ENCODE results near the gene BRF1. TPM values are rescaled to one million over a fixed set of nuclear protein-coding genes. Genes with fewer than 3 reads are reported as not detected.

Gene BRF1, protein sequence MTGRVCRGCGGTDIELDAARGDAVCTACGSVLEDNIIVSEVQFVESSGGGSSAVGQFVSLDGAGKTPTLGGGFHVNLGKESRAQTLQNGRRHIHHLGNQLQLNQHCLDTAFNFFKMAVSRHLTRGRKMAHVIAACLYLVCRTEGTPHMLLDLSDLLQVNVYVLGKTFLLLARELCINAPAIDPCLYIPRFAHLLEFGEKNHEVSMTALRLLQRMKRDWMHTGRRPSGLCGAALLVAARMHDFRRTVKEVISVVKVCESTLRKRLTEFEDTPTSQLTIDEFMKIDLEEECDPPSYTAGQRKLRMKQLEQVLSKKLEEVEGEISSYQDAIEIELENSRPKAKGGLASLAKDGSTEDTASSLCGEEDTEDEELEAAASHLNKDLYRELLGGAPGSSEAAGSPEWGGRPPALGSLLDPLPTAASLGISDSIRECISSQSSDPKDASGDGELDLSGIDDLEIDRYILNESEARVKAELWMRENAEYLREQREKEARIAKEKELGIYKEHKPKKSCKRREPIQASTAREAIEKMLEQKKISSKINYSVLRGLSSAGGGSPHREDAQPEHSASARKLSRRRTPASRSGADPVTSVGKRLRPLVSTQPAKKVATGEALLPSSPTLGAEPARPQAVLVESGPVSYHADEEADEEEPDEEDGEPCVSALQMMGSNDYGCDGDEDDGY
- total RNA-seq (2012; rRNA removed) = 33.0 and 33.5 TPM in 2 replicates

DNA sequence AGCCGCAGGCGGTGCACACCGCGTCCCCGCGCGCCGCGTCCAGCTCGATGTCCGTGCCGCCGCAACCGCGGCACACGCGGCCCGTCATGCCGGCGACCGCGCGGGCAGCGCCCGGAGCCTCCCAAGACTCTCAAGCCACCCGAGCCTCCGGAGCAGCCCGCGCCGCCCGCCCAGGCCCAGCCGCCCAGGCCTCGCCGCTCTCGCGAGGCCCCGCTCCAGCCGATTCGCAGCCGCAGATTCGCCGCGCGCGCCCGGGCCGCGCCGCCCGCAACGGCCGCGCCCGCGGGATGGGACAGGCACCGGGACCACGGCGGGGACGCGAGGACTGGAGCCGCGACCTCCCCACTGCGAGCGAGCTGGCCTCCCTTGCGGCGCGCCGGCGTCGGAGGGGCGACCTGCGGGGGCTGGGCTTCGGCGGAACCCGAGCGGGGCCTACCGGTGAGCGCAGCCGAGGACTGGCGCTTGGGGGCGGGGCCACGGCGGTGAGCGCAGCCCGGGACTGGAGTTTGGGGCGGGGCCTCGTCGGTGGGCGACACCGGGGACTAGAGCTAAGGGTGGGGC, at the start of gene BRF1:
BRF1 (minus strand) TSS at position 460 of the 561 bp plus-strand sequence; CDS start at position 88, 372 bp downstream.
- H3K4me3 ChIP-seq (ENCODE audit: low read length) = peak within 1 kb of the TSS; percentile 99
- H3K27me3 ChIP-seq (ENCODE audit: control insufficient read depth, insufficient read depth, low read length) = no peaks in the 10 kb centered on the region
- peak within 1 kb of the TSS; percentile 97 for H3K9ac ChIP-seq (ENCODE audit: low read depth, low read length)
- peak within 1 kb of the TSS; percentile 95 for H3K4me2 ChIP-seq (ENCODE audit: low read length)
- H3K9me3 ChIP-seq (replicated peaks; ENCODE audit: low read length) = no peaks in the 10 kb centered on the region
- no peaks in the 10 kb centered on the region for H3K36me3 ChIP-seq (ENCODE audit: insufficient read depth, low read length)
- peaks cover 4% of the 10 kb centered on the region for H3K4me1 ChIP-seq (ENCODE audit: control insufficient read depth, insufficient read depth, low read length)

DNA sequence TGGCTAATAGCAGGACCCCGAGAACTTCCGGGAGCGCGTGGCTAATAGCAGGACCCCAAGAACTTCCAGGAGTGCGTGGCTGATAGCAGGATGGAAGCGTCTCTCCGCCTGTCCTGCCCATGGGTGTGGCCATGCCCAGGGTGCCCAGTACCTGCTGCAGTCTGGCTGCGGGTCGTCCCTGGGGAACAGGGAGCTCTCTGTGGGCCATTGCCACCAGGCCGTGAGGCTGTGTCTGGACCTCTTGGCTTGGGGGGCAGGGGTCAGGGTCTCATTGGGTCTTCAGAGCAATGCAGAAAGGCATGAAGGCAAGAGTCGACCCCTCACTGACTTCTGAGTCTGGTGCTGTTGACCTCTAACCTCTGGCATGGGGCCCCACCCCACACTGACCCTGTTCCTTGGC, 49.2 kb upstream of the BRF1 start:
- Histone ChIP-seq H3K4me2 (ENCODE audit: low read length) (no peak overlapping the region), H3K27me3 (ENCODE audit: control insufficient read depth, insufficient read depth, low read length) (no peaks in the 10 kb centered on the region), H3K9me3 (replicated peaks; ENCODE audit: low read length) (no peaks in the 10 kb centered on the region), H3K4me3 (ENCODE audit: low read length) (no peak overlapping the region), H3K4me1 (ENCODE audit: control insufficient read depth, insufficient read depth, low read length) (peaks cover 4% of the 10 kb centered on the region), H3K9ac (ENCODE audit: low read depth, low read length) (no peak overlapping the region), H3K36me3 (ENCODE audit: insufficient read depth, low read length) (peaks cover 2% of the 10 kb centered on the region)

DNA sequence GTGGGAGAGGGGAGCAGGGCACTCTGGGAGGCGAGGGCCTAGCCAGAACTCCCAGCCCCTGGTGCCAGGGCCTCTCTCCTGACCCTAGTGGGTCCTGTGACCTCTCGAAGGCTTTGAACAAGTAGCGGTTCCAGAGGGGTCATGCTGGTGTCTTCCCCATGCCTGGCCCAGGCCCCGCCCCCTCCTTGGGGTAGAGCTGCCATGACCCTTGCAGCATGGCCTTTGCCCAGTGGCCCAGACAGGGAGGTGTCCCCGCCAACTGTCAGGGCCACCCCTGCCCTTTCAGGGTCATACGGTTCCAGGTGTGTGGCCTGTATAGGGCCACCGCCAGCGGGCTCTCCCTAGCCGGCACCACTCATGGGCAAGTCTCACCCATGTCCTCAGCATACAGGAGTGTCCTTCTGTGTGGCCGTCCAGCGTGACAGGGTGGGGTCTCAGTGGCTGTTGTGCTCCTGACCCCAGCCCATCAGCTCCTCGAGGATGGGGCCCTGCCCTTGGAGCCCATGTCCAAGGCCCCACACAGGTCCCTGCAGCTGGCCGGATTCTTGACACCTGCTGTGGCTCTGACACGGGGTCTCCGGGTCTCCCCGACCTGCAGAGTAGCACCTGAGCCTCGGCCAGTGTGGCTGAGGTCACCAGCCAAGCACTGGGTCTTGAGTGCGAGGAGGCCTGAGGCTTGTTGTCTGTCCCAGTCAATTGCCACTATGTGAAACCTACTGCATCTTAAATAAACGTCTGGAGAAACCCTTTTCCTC, 48.3 kb upstream of the BRF1 start:
- H3K9me3 ChIP-seq (replicated peaks; ENCODE audit: low read length) = no peaks in the 10 kb centered on the region
- H3K4me2 ChIP-seq (ENCODE audit: low read length) = no peak overlapping the region
- H3K36me3 ChIP-seq (ENCODE audit: insufficient read depth, low read length) = no peaks in the 10 kb centered on the region
- peaks cover 4% of the 10 kb centered on the region for H3K4me1 ChIP-seq (ENCODE audit: control insufficient read depth, insufficient read depth, low read length)
- H3K4me3 ChIP-seq (ENCODE audit: low read length) = no peak overlapping the region
- H3K9ac ChIP-seq (ENCODE audit: low read depth, low read length) = no peak overlapping the region
- no peaks in the 10 kb centered on the region for H3K27me3 ChIP-seq (ENCODE audit: control insufficient read depth, insufficient read depth, low read length)

DNA sequence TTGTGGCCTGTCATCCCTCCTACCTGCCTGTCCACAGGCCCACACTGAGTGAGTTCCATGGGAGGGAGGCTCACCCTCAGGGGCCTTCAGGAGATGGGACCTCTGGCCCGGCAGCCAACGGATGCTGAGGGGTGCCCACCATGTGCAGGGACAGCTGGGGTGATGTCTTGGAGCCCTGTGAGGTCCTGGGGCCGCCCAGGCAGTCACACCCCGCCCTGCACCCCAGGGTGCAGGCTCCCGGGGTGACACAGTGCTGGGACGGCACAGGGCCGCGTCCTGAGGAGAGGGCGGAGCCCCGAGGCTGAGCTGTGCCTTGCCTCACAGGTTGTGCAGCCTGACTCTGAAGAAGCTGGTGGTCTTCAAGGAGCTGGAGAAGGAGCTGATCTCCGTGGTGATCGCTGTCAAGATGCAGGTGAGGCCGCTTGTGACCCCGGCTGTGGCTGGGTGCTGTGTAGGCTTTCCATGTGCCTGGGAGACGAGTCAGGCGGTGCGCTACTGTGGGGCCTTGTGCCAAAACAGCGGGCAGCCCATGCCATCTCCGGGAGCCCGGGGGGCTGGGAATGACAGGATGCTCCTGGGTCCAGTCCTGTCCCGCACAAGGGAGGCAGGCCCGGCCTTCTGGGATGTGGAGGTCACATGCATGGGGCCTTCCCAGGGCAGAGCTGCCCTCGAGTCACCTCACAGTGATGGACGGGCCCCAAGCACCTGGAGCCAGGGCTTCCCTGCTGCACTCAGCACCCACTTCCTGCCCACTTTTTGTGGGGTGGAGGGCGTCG, 47.6 kb upstream of the BRF1 start:
- Histone ChIP-seq H3K4me2 (ENCODE audit: low read length) (no peak overlapping the region), H3K4me1 (ENCODE audit: control insufficient read depth, insufficient read depth, low read length) (peaks cover 4% of the 10 kb centered on the region), H3K9ac (ENCODE audit: low read depth, low read length) (no peak overlapping the region), H3K4me3 (ENCODE audit: low read length) (no peak overlapping the region), H3K9me3 (replicated peaks; ENCODE audit: low read length) (no peaks in the 10 kb centered on the region), H3K36me3 (ENCODE audit: insufficient read depth, low read length) (no peaks in the 10 kb centered on the region), H3K27me3 (ENCODE audit: control insufficient read depth, insufficient read depth, low read length) (no peaks in the 10 kb centered on the region)

DNA sequence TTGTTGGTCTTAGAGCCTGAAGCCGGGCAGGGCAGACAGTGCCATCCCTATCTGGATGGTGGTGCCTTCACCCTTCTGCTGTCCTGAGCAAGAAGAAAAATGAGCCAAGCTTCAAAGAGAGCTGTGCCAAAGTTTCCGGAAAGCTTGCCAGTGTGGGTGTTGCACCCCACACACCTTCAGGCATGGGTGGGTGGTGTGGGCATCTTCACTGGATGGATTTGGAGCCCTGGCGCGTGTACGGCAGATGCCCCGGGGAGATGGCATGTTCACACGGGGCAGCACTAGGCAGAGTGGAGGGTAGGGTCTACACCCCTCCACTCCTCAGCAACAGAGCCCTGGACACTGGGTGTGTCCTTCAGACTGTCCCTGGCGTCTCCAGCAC, 46.8 kb upstream of the BRF1 start:
- H3K4me3 ChIP-seq (ENCODE audit: low read length) = no peak overlapping the region
- H3K4me1 ChIP-seq (ENCODE audit: control insufficient read depth, insufficient read depth, low read length) = peaks cover 4% of the 10 kb centered on the region
- H3K9ac ChIP-seq (ENCODE audit: low read depth, low read length) = no peak overlapping the region
- H3K4me2 ChIP-seq (ENCODE audit: low read length) = no peak overlapping the region
- H3K9me3 ChIP-seq (replicated peaks; ENCODE audit: low read length) = no peaks in the 10 kb centered on the region
- no peaks in the 10 kb centered on the region for H3K36me3 ChIP-seq (ENCODE audit: insufficient read depth, low read length)
- no peaks in the 10 kb centered on the region for H3K27me3 ChIP-seq (ENCODE audit: control insufficient read depth, insufficient read depth, low read length)

DNA sequence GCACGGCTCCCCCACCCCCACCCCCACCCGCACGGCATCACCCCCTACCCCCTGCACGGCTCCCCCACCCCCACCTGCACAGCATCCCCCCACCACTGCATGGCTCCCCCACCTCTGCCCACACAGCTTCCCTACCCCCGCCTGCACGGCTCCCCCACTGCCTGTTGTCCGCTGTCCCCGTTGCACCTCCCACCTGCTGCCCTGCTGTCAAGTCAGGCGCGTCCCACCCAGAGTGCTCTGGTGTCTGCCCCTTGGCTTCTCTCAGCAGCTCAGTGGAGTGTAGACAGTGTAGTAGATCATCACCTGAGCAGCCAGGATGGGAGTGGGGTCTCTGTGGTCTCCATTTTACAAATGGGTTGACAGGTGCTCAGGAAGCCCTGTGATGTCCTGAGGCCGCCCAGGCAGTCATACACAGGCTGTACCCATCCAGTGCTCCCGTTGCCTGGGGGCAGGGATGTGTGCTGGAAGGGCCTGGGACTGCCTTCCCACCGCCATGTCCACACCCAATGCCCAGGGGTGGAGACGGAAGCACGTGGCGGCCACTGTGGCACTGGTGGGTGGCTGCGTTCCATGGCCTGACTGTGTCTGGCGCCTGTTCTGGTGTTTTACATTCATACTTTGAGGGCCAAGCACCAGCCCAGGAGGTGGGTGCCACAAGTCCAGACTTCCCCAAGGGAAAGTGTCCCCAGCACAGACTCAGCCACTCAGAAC, 46.2 kb upstream of the BRF1 start:
- H3K9ac ChIP-seq (ENCODE audit: low read depth, low read length) = no peak overlapping the region

DNA sequence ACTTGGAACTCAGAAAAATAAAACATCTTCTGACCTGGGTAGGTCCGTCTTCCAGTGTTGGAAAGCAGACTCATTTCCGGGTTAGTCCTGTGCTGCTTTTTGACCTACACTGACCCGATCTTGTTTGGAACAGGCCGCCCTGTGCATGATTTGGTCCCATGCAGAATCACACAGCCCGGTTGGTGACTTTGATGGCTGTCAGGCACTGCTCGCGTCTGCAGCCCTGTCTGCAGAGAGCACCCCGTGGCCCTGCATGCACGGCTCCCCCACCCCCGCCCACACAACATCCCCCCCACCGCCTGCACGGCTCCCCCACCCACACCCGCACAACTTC, 45.4 kb upstream of the BRF1 start:
- no peaks in the 10 kb centered on the region for H3K9me3 ChIP-seq (replicated peaks; ENCODE audit: low read length)
- no peaks in the 10 kb centered on the region for H3K4me1 ChIP-seq (ENCODE audit: control insufficient read depth, insufficient read depth, low read length)

More for the DNA sequence above, 46.2 kb upstream of the BRF1 start:
- Histone ChIP-seq H3K4me1 (ENCODE audit: control insufficient read depth, insufficient read depth, low read length) (peaks cover 3% of the 10 kb centered on the region), H3K4me3 (ENCODE audit: low read length) (no peak overlapping the region), H3K4me2 (ENCODE audit: low read length) (no peak overlapping the region), H3K27me3 (ENCODE audit: control insufficient read depth, insufficient read depth, low read length) (no peaks in the 10 kb centered on the region), H3K9me3 (replicated peaks; ENCODE audit: low read length) (no peaks in the 10 kb centered on the region), H3K36me3 (ENCODE audit: insufficient read depth, low read length) (no peaks in the 10 kb centered on the region)

DNA sequence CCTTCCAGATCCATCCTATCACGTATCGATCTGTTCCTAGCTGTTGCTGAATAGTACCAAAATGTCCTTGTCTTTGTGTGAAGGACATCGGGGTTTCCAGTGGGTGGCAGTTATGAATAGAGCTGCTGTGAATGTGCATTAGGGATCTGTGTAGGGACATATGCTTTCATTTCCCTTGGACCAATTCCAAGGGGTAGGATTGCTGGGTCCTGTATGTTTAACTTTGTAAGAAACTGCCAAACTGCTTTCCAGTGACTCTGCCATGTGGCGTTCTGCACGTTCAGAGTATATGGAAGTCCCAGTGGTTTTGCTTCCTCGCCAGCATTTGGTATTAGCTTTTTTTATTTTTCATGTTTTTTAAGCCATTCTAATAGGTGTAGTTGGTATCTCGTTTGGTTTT, 42.4 kb upstream of the BRF1 start:
- peaks cover 2% of the 10 kb centered on the region for H3K4me1 ChIP-seq (ENCODE audit: control insufficient read depth, insufficient read depth, low read length)
- no peak overlapping the region for H3K4me2 ChIP-seq (ENCODE audit: low read length)
- H3K4me3 ChIP-seq (ENCODE audit: low read length) = no peak overlapping the region
- H3K36me3 ChIP-seq (ENCODE audit: insufficient read depth, low read length) = no peaks in the 10 kb centered on the region
- no peaks in the 10 kb centered on the region for H3K27me3 ChIP-seq (ENCODE audit: control insufficient read depth, insufficient read depth, low read length)
- H3K9ac ChIP-seq (ENCODE audit: low read depth, low read length) = no peak overlapping the region
- H3K9me3 ChIP-seq (replicated peaks; ENCODE audit: low read length) = no peaks in the 10 kb centered on the region

More for the DNA sequence above, 45.4 kb upstream of the BRF1 start:
- H3K4me2 ChIP-seq (ENCODE audit: low read length) = no peak overlapping the region
- no peak overlapping the region for H3K4me3 ChIP-seq (ENCODE audit: low read length)
- H3K36me3 ChIP-seq (ENCODE audit: insufficient read depth, low read length) = no peaks in the 10 kb centered on the region
- no peaks in the 10 kb centered on the region for H3K27me3 ChIP-seq (ENCODE audit: control insufficient read depth, insufficient read depth, low read length)
- H3K9ac ChIP-seq (ENCODE audit: low read depth, low read length) = no peak overlapping the region

DNA sequence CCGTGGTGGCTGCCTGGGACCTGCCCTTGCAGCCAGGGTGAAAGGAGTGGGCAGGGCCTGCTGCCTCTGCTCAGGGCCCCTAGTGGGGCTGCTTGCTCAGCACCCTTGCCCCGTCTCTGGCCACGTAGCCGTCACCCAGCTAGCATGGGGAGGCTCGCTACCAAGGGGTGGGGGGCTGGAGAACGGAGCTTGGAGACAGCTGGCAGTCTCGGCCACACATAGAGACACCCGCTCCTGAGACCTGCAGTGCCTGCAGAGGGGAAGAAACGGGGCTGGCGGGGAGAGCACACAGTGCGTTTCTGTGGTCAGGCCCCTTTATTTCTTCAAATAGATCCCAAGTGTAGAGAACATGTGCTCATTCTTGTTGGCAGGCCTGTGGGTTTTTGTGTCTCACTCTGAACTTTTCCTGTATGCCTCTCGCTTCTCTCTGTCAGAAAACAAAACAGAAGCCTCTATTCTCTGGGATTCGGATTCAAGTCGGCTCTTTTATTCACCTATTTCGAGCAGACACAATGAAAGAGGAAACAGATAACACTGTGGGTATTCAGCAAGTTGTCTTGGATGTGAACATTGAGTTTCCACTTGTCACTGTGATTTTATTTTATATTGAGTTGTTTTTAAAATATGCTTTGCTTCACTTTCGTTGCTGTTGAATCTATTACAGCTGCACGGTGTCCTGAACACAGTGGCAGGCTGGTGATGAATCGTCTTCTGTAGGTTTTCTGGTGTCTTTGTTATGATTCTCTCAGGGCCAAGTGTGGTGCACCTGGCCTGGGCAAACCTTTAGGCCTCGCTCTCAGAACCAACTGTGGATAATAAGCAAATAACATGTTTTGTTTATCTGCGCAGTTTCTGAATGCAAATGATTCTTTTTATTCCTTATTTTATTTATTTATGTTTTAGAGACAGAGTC, 40.3 kb upstream of the BRF1 start:
- Histone ChIP-seq H3K4me3 (ENCODE audit: low read length) (no peak overlapping the region), H3K4me2 (ENCODE audit: low read length) (no peak overlapping the region), H3K4me1 (ENCODE audit: control insufficient read depth, insufficient read depth, low read length) (peaks cover 13% of the 10 kb centered on the region), H3K27me3 (ENCODE audit: control insufficient read depth, insufficient read depth, low read length) (no peaks in the 10 kb centered on the region), H3K36me3 (ENCODE audit: insufficient read depth, low read length) (no peaks in the 10 kb centered on the region), H3K9ac (ENCODE audit: low read depth, low read length) (no peak overlapping the region), H3K9me3 (replicated peaks; ENCODE audit: low read length) (no peaks in the 10 kb centered on the region)
